OCI-LY1 (cell line): ENCODE results near the gene TNNC1.

Source experiments
- CTCF ChIP-seq: fragments of 200-600 bp; sonication (generic), shearing (Covaris generic); IDR thresholded peaks from 2 replicates; pipeline ENCODE4 v1.5.1; 2017; ENCODE audit warnings: mild to moderate bottlenecking, antibody characterized with exemption, low read length, moderate library complexity, mixed read lengths
- EZH2 ChIP-seq: fragments of 200-600 bp; sonication (generic), shearing (Covaris generic); IDR thresholded peaks from 2 replicates; pipeline ENCODE4 v1.8.0; 2017; ENCODE audit warnings: borderline replicate concordance, mixed run types, mild to moderate bottlenecking, antibody characterized with exemption, low read length, moderate library complexity, mixed read lengths

GRCh38 chr3:52456169-52456799, 2.4 kb upstream of the TNNC1 start:
- no peak for TF ChIP-seq CTCF
- TF ChIP-seq EZH2, result no peak
